ENCODE data around the gene GGNBP2. TPM values are rescaled to one million over a fixed set of nuclear protein-coding genes. Genes with fewer than 3 reads are reported as not detected.

Gene GGNBP2
- total RNA-seq, 1 donor from 2014 or later = 75.3 TPM

DNA sequence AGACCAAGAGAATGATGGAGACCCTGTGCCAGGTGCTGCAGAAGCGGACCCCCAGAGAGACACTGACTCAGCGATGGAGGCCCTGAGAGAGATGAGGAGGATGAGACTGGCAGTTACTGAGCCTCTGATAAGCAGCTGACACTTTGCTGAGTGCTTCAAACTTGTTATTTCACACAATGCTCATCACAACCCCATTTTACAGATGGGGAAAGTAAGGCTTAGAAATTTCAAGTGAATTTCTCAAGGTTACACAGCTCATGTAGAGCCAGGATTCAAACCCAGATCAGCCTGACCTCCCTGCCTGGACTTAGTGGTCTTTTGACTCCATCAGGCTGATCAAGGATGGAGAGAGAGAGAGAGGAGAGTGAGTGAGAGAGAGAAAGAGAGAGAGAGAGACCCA lies 83.9 kb downstream of the GGNBP2 start:
- intact Hi-C loops (cut with micrococcal nuclease) = loop anchor here (5.0 to 10.0 kb wide), 2 partner anchors 79 to 596 kb away; no protein-coding TSS in a partner anchor
- Mint-ChIP-seq H3K4me3 (no peak overlapping the region), H3K27ac (no peak overlapping the region), H3K4me1 (no peaks in the 10 kb centered on the region), H3K9me3 (no peaks in the 10 kb centered on the region), H3K36me3 (ENCODE audit: low read depth) (no peaks in the 10 kb centered on the region), H3K27me3 (peaks cover 8% of the 10 kb centered on the region)
- DNase-seq = no peak

DNA sequence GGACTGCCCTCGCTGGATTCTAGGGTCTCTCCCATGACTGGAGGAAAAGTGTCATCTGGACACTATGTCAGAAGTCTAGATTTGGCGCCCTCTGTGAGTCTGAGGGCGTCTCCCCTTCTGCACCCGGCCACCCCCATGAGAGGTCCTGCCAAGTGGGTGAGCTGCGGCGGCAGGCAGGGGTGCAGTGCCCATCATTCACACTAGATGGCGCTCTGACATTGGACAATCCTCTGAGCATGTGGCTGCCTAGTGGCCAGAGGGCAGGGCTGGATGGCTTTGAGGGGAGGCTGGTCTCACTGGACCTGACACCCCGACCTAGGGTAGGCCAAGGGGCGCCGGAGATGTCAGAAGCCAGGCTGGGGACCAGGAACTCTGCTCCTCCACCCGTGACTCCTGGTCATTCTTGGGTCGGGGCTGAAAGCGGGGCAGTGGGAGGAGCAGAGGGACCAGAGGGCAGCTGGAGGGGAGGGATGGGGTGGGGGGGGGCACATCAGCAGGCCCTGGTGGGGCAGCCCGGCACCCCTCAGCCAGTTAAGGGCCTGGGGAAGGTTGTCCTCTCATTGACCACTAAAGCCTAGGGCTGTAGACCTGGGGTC lies 84.6 kb downstream of the GGNBP2 start:
- peaks cover 12% of the 10 kb centered on the region for H3K27me3 Mint-ChIP-seq
- intact Hi-C loops (cut with micrococcal nuclease) = loop anchor here (1.0 to 10.0 kb wide), 4 partner anchors 78 to 595 kb away; no protein-coding TSS in a partner anchor
- no peaks in the 10 kb centered on the region for H3K4me1 Mint-ChIP-seq
- no peaks in the 10 kb centered on the region for H3K36me3 Mint-ChIP-seq (ENCODE audit: low read depth)
- peak; percentile 95 for DNase-seq
- no peak overlapping the region for H3K27ac Mint-ChIP-seq
- no peak overlapping the region for H3K4me3 Mint-ChIP-seq
- H3K9me3 Mint-ChIP-seq = no peaks in the 10 kb centered on the region

DNA sequence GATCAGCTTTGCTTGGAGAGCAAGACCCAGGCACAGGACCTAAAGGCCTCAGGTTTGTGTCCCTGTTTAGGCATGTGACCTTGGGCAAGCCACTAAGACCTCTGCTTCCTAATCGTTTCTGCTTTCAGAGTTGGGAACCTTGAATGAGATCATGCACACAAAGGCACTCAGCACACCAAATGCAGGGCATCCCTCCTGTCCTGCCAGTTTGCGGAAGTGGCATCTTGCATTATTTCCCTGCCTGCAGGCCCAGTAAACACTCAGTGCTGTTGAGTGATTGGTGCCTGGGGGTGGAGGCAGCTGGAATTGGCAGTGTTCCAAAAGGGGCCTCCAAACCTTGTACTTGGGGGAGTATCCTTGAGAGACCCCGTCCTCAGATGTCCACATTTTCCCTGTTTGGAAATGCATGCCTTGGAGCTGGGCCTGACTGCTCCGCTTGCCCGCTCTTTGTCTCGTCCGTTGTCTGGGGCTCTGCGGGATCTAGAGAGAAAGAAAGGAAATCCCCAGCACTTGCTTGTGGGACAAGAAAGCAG lies 85.3 kb downstream of the GGNBP2 start:
- no peaks in the 10 kb centered on the region for H3K36me3 Mint-ChIP-seq (ENCODE audit: low read depth)
- no peaks in the 10 kb centered on the region for H3K9me3 Mint-ChIP-seq
- DNase-seq = no peak
- no peaks in the 10 kb centered on the region for H3K4me1 Mint-ChIP-seq
- no peak overlapping the region for H3K27ac Mint-ChIP-seq
- peaks cover 12% of the 10 kb centered on the region for H3K27me3 Mint-ChIP-seq
- intact Hi-C loops (cut with micrococcal nuclease) = loop anchor here (1.0 to 10.0 kb wide), 4 partner anchors 77 to 595 kb away; no protein-coding TSS in a partner anchor
- no peak overlapping the region for H3K4me3 Mint-ChIP-seq

DNA sequence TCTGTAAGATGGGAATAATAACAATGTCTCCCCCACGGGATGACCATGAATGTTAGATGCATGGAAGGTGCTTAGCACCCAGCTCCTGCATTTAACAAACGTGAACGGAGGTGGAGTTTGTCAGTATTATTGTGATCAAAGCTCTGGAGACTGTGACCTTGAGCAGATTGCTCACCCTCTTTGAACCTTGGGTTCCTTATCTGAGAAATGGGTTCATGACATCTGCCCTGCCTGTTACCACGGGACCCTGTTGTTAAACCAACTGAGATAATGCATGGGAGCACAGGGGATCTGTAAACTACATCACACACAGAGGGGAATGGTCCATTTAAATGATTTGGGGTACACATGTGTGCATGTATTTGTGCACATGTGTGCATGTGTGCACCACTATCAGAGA lies 86.3 kb downstream of the GGNBP2 start:
- no peaks in the 10 kb centered on the region for H3K9me3 Mint-ChIP-seq
- no peaks in the 10 kb centered on the region for H3K36me3 Mint-ChIP-seq (ENCODE audit: low read depth)
- H3K4me1 Mint-ChIP-seq = no peaks in the 10 kb centered on the region
- intact Hi-C loops (cut with micrococcal nuclease) = no loop called here
- no peak overlapping the region for H3K4me3 Mint-ChIP-seq
- peaks cover 18% of the 10 kb centered on the region for H3K27me3 Mint-ChIP-seq
- no peak for DNase-seq
- H3K27ac Mint-ChIP-seq = no peak overlapping the region

DNA sequence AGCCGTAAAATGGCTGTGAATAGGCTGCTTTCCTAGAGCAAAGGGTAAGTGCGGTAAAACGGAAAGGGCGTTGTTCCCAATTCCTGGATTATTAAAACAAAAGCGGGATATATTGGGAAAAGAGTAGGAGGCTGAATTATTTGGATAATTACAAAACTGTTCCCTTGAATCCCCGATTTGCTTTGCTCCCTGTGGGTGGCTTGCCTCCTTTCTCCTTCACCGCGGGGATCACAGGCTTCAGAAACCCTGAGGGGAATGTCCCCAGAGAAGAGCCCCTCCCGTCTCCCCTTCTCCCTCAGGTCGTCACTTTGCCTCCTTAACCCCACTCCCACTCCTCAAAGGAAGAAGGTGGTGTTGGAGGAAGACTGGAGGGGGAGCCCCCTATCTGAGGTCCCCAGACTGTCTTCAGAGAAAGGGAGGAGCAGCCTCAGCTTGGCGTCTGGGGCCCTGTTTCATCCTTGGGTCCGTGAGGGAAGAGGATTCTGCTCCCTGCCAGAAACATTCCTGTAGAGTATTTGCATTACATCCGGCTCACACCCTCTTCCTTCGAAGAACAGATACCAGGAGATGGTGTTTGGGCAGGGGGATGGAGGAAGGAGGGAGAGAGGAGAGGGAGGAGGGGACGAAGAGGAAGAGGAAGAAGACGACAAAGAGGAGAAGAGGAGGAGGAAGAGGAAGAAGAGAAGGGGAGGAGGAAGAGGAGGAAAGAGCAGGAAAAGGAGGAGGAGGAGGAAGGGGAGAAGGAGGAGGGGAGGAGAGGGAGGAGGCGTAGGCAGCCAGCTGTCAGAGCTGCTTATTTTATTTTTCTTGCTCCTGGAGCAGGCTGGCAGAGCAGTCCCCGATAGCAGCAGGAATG lies 88.4 kb downstream of the GGNBP2 start:
- intact Hi-C loops (cut with micrococcal nuclease) = no loop called here
- H3K4me1 Mint-ChIP-seq = no peaks in the 10 kb centered on the region
- DNase-seq = no peak
- H3K4me3 Mint-ChIP-seq = no peak overlapping the region
- H3K9me3 Mint-ChIP-seq = no peaks in the 10 kb centered on the region
- no peaks in the 10 kb centered on the region for H3K36me3 Mint-ChIP-seq (ENCODE audit: low read depth)
- H3K27ac Mint-ChIP-seq = no peak overlapping the region
- H3K27me3 Mint-ChIP-seq = peaks cover 28% of the 10 kb centered on the region

Other genes with a start within 250 kb of the GGNBP2 start
- gene TBC1D3G, start 221.0 kb upstream of the GGNBP2 start, total RNA-seq = not detected in 2 replicates
- not detected in 2 replicates for gene TBC1D3H, start 156.5 kb upstream of the GGNBP2 start, total RNA-seq
- gene ZNHIT3, start 58.2 kb upstream of the GGNBP2 start, total RNA-seq = 47.3 and 48.5 TPM in 2 replicates
- 167 and 172 TPM in 2 replicates for gene MYO19, start 10.1 kb upstream of the GGNBP2 start, total RNA-seq
- 30.4 and 30.5 TPM in 2 replicates for gene PIGW, start 9.9 kb upstream of the GGNBP2 start, total RNA-seq
- 17.9 and 18.0 TPM in 2 replicates for gene DHRS11, start 47.0 kb downstream of the GGNBP2 start, total RNA-seq
- gene MRM1, start 56.7 kb downstream of the GGNBP2 start, total RNA-seq = 25.1 and 26.8 TPM in 2 replicates

All from activated CD4-positive, alpha-beta T cell treated with anti-CD3 and anti-CD28 coated beads, Interleukin-2, amount 10 ng/mL, durations not matched to agents 24 days and 14 days (primary cell).